HG02763 (cell line): ENCODE data around the gene F12.

Source experiments
- ATAC-seq: cut with Tn5 transposase; IDR thresholded peaks from one replicate; pipeline ENCODE4 v1.9.1; 2021; ENCODE audit warnings: mild to moderate bottlenecking, moderate library complexity; ENCODE audit not compliant: unreplicated experiment

The F12 gene

DNA sequence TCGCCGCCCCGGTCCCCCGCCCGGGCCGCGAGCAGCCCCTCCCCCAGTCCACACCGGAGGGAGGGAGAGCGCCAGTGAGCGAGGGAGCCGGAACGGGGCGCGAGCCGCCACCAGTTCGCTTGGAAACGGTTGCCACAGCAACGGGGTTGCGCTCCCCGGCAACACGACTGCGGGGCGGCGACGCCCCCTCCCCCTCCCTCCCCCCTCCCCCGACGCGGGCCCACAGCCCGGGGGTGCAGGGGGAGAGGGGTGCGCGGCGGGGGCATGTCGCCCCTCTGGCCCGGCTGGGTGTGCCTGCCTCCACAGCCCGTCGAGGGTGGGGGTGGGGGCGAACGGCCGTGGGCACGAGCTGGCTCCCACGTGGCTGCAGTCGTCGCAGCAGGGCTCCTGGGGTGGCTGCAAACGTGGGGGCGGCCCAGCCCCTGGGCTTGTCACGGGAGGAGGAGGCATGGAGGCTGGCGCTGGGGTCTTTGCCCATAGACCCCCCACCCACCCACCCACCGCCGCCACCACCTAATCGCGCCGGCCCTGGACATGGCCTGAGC lies 37.8 kb upstream of the F12 start:
- peak; percentile 22 for ATAC-seq

GRCh38 chr5:177446200-177447065 lies 37.1 kb upstream of the F12 start, which contains the start of gene PRR7:
PRR7 (plus strand) TSS chr5:177446814; CDS start chr5:177455068, 8,254 bp downstream.
- peak; percentile 52 for ATAC-seq

DNA sequence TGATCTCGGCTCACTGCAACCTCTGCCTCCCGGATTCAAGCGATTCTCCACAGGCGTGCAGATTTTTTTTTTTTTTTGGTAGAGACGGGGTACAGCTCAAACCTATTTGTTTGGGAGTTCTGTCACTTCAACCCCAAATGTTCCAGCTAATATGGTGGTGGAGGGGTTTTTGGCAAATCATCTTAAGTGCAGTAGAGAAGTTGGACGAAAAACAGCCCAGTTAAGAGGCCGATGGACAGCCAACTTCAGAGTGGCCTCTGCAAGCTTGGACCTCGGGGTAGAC lies 36.5 kb upstream of the F12 start:
- no peak for ATAC-seq

DNA sequence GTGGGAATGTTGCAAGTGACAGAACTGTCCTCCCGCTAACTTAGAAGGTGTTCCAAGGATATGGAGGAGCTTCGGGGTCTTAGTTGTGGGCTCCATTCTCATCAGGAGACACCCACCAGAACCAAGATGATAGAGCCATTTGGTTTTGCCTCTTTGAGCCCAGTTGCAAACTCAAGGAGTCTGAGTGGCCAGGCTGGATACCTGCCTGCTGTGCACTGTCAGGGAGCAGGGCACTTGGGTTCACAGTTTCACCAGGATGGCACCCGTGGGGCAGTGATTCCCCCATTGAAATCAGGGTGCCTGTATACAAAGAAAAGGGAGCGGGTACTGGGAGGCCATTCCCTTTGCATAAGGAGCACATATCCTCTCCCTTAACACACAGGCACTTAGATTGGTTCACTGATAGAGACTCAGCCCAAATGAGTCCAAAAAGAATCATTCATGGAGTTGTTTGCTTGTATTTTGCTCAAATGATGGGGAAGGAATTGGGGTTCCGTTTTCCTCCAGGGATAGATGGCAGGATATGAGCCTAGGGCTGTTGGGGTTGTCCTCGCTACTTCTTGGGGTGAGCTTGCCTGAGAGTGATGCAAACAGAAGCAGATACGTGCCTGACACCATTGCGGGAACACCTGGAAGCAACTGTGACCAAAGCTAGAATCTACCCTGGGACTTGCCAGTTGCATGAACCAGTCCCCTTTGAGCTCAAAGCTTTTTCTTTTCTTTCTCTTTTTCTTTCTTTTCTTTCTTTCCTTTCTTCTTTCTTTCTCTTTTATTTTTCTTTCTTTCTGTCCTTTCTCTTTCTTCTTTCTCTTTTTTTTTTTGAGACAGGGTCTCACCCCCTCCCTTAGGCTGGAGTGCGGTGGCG lies 35.9 kb upstream of the F12 start:
- ATAC-seq: no peak

DNA sequence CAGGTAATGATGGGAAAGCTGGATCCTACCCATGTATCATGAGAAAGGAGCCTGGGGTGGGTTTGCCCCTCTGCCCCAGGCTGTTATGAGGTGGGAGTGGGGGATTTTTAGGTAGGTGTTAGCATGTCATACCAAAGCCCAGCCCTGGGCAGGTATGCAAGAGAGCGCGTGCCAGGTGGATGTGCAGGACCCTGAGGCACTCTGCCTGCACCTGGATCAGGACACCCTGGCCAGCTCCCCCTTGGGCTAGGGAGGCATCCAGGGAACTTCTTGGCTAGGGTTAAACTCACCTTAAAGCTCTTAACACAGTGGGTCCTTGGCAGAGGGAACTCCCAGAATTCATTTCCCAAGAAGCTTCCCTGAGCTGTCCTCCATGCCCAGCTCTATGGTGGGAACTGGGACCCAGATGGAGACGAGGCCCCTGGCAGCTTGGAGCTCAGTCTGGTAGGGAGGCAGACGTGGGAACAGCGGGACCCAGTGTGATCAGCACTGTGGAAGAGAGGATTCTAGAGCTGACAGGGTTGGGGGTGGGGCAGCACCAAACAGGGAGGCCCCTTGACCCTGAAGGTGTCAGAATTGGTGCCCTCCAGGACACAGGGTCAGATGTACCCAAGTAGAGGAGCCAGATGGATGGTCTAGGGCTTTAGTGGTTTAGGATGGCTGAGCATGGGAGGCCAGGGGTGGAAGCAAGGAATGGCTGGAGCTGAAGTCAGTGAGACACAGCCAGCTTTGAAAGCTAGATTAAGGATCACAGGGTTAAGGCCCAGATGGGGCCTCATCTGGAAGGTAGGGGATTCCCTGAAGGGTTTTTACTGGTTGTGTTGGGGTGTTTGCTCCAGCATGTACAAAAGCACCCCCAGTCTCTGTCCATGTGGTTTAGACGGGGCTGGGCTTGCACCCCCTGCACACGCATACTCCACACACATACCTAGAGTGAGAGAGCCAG lies 35.0 kb upstream of the F12 start:
- no peak for ATAC-seq

GRCh38 chr5:177443144-177443983 lies 34.0 kb upstream of the F12 start:
- ATAC-seq: no peak

GRCh38 chr5:177442066-177442826 lies 32.9 kb upstream of the F12 start:
- no peak for ATAC-seq

GRCh38 chr5:177440990-177441780 lies 31.8 kb upstream of the F12 start:
- no peak for ATAC-seq

DNA sequence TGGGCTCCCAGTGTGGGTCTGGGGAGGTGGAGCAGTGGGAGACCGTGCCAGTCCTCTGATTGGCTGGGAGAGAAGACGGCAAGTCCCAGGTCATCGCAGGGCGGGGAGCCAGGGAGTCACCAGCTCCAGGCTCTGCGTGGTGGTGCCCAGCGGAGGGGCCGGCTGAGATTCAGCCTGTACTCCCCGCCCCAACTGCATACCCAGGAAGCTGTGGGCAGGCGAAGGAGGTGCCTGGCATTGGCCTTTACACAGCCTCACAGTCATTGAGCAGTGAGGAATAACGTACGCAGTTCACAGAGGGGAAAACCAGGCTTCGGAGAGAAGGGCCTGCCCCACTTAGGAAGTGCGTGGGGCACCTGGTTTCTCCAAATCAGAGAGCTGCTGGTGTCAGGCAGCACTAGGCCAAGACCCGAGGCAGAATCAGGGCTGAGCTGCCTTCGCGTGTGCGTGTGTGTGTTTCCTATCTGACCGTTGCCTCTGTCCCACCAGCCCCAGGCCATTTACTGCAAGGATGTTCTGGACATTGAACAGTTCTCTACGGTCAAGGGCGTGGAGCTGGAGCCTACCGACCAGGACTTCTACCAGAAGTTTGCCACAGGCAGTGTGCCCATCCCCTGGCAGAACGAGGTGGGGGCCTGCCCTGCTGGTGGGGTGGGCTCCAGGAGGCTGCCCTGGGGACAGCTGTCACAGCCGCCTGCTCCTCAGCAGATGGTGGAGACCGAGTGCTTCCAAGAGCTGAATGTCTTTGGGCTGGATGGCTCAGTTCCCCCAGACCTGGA lies 31.0 kb upstream of the F12 start:
- no peak for ATAC-seq

GRCh38 chr5:177439518-177440053 lies 30.2 kb upstream of the F12 start:
- ATAC-seq: no peak

DNA sequence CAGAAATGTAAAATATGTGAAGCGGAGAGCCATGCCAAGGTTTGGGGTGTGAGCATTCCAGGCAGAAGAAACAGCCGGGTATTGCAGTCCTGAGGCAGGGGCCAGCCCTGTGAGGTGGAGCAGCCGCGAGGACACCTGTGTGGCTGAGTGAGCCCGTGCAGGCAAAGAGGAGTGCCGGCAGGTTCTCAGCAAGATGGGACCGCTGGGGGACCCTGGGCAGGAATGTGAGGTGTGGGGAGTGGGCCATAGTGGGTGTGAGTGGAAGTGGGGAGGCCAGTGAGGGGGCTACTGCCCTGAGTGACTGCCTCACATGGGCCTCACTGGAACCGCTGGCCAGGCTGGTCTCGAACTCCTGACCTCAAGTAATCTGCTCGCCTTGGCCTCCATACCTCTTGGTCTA lies 29.1 kb upstream of the F12 start:
- no peak for ATAC-seq

DNA sequence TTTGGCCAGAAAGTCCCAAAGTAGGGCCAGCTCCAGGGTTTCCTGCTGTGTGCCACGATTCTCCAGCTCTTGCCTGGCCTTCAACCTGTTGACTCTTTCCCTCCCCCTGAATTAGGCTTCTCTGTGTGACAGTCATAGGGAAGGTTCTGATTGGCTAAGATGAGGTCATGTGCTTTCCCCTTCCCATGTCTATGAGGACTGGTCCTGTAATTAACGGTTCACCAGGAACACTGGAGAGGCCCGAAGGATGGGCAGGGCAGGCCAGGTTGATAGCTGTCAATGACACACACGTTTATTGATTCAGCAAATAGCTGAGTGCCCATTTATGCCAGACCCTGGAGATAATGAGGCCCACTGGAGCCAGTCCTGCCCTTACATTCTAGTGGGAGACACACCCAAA lies 28.3 kb upstream of the F12 start:
- ATAC-seq: no peak

- ATAC-seq: no peak
Observed at GRCh38 chr5:177435847-177436536, 26.6 kb upstream of the F12 start.

DNA sequence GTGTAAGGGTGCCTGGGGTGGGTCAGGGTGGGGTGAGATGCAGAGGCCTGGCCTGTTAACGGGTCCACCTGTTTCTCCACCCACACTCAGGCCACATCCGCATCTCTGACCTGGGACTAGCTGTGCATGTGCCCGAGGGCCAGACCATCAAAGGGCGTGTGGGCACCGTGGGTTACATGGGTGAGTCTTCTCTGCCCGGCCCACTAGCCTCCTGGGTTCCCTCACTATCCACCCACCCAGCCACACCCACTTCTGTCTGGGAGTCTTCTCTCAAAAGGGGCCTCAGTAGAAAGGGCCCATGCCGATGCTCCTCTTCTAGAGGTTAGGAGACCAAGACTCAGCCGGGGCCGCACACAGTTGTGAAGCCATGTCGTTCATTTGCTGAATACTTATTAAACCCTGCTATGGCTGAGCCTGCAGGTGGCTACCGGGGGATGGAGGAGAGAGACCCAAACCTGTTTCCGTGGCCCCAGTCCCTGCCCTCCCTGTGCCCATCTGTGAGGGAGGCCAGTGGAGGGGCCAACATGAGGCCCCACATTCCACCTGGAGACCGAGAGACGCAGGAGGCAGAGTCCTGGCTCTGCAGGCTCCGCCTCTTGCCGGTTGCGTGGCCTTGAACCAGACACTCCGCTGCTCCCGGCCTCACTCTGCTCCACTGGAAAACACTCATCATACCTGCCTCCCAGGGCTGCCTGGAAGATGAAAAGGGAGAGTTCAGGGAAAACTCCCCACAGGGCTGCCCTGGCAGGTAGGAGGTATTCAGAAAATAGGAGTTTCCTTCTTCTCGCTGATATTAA lies 25.8 kb upstream of the F12 start:
- ATAC-seq: no peak

- ATAC-seq: no peak
Observed at GRCh38 chr5:177434437-177434836, 25.1 kb upstream of the F12 start.

- ATAC-seq: no peak
Observed at GRCh38 chr5:177433658-177434217, 24.4 kb upstream of the F12 start.
